ENCODE results near the gene KDR. TPM values are rescaled to one million over a fixed set of nuclear protein-coding genes. Genes with fewer than 3 reads are reported as not detected.

Gene KDR
- total RNA-seq, 1 experiment from 2014 or later = 0.52 TPM

DNA sequence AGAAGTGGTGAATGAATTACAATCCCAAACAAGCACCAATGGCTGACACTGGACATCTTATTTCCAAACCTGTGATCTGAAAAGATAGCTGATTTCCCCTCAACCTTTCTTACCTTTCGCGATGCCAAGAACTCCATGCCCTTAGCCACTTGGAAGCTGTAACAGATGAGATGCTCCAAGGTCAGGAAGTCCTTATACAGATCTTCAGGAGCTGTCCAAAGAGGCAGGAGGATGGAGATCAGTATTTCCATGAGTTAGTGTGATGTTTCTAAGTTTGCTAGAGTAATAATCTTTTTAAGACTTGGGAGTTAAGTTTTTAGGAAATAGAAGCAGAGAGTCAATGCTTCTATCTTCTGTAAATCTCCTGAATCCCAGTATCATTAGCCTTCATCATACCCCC lies 32.9 kb downstream of the KDR start:
- H3K79me2 ChIP-seq (ENCODE audit: insufficient read depth, low read length) = no peaks in the 10 kb centered on the region
- no TSS peak for BruUV-seq (replicated peaks)
- no peak overlapping the region for H3K4me2 ChIP-seq (ENCODE audit: low read length)
- TF ChIP-seq YY1 (IDR thresholded peaks at IDR 0.05; ENCODE audit: extremely low read depth, insufficient replicate concordance, low read depth, low read length) (no peak), EZH2phosphoT487 (IDR thresholded peaks at IDR 0.05; ENCODE audit: borderline replicate concordance) (no peak), ZNF274 (IDR thresholded peaks at IDR 0.05; ENCODE audit: low read depth, low read length) (no peak), EZH2 (IDR thresholded peaks at IDR 0.05) (no peak), EGR1 (IDR thresholded peaks at IDR 0.05; ENCODE audit: low read depth) (no peak), POLR2A (IDR thresholded peaks at IDR 0.05; ENCODE audit: borderline replicate concordance, extremely low read depth, insufficient read depth, insufficient read length) (no peak), JUND (IDR thresholded peaks at IDR 0.05) (no peak), RAD21 (IDR thresholded peaks at IDR 0.05; ENCODE audit: low read depth) (no peak), SRF (IDR thresholded peaks at IDR 0.05; ENCODE audit: low read depth) (no peak), TCF7L2 (IDR thresholded peaks at IDR 0.05; ENCODE audit: borderline replicate concordance, extremely low read depth, insufficient read depth, insufficient read length) (no peak), ELF1 (IDR thresholded peaks at IDR 0.05; ENCODE audit: borderline replicate concordance, low read depth) (no peak)
- TF ChIP-seq, protein P1, sequence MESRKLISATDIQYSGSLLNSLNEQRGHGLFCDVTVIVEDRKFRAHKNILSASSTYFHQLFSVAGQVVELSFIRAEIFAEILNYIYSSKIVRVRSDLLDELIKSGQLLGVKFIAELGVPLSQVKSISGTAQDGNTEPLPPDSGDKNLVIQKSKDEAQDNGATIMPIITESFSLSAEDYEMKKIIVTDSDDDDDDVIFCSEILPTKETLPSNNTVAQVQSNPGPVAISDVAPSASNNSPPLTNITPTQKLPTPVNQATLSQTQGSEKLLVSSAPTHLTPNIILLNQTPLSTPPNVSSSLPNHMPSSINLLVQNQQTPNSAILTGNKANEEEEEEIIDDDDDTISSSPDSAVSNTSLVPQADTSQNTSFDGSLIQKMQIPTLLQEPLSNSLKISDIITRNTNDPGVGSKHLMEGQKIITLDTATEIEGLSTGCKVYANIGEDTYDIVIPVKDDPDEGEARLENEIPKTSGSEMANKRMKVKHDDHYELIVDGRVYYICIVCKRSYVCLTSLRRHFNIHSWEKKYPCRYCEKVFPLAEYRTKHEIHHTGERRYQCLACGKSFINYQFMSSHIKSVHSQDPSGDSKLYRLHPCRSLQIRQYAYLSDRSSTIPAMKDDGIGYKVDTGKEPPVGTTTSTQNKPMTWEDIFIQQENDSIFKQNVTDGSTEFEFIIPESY (IDR thresholded peaks at IDR 0.05; ENCODE audit: extremely low read depth, insufficient replicate concordance, low read length) = no peak
- TF ChIP-seq, protein P2, sequence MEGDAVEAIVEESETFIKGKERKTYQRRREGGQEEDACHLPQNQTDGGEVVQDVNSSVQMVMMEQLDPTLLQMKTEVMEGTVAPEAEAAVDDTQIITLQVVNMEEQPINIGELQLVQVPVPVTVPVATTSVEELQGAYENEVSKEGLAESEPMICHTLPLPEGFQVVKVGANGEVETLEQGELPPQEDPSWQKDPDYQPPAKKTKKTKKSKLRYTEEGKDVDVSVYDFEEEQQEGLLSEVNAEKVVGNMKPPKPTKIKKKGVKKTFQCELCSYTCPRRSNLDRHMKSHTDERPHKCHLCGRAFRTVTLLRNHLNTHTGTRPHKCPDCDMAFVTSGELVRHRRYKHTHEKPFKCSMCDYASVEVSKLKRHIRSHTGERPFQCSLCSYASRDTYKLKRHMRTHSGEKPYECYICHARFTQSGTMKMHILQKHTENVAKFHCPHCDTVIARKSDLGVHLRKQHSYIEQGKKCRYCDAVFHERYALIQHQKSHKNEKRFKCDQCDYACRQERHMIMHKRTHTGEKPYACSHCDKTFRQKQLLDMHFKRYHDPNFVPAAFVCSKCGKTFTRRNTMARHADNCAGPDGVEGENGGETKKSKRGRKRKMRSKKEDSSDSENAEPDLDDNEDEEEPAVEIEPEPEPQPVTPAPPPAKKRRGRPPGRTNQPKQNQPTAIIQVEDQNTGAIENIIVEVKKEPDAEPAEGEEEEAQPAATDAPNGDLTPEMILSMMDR (IDR thresholded peaks at IDR 0.05 in 2 of 3, conservative IDR thresholded peaks at IDR 0.05 in 1 of 3; ENCODE audit: borderline replicate concordance in 1 of 3, insufficient read depth in 1 of 3, low read depth in 2 of 3, low read length in 2 of 3) = no peak
- TF ChIP-seq, protein P3, sequence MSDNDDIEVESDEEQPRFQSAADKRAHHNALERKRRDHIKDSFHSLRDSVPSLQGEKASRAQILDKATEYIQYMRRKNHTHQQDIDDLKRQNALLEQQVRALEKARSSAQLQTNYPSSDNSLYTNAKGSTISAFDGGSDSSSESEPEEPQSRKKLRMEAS (IDR thresholded peaks at IDR 0.05) = no peak
- TF ChIP-seq, protein P4, sequence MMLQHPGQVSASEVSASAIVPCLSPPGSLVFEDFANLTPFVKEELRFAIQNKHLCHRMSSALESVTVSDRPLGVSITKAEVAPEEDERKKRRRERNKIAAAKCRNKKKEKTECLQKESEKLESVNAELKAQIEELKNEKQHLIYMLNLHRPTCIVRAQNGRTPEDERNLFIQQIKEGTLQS (IDR thresholded peaks at IDR 0.05) = no peak
- TF ChIP-seq, protein P5, sequence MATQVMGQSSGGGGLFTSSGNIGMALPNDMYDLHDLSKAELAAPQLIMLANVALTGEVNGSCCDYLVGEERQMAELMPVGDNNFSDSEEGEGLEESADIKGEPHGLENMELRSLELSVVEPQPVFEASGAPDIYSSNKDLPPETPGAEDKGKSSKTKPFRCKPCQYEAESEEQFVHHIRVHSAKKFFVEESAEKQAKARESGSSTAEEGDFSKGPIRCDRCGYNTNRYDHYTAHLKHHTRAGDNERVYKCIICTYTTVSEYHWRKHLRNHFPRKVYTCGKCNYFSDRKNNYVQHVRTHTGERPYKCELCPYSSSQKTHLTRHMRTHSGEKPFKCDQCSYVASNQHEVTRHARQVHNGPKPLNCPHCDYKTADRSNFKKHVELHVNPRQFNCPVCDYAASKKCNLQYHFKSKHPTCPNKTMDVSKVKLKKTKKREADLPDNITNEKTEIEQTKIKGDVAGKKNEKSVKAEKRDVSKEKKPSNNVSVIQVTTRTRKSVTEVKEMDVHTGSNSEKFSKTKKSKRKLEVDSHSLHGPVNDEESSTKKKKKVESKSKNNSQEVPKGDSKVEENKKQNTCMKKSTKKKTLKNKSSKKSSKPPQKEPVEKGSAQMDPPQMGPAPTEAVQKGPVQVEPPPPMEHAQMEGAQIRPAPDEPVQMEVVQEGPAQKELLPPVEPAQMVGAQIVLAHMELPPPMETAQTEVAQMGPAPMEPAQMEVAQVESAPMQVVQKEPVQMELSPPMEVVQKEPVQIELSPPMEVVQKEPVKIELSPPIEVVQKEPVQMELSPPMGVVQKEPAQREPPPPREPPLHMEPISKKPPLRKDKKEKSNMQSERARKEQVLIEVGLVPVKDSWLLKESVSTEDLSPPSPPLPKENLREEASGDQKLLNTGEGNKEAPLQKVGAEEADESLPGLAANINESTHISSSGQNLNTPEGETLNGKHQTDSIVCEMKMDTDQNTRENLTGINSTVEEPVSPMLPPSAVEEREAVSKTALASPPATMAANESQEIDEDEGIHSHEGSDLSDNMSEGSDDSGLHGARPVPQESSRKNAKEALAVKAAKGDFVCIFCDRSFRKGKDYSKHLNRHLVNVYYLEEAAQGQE (IDR thresholded peaks at IDR 0.05; ENCODE audit: low read depth) = no peak
- no peaks in the 10 kb centered on the region for H3K4me1 ChIP-seq (ENCODE audit: control insufficient read depth in 1 of 2, insufficient read depth in 2 of 2, low read length in 2 of 2)
- H3K4me3 ChIP-seq (replicated peaks in 1 of 2; ENCODE audit: low read depth in 1 of 2, low read length in 2 of 2) = no peak overlapping the region
- H2AFZ ChIP-seq (ENCODE audit: low read depth, low read length, poor library complexity, severe bottlenecking) = no peak overlapping the region
- ChIA-PET POLR2A (no interaction called here), CTCF (no interaction called here), RAD21 (ENCODE audit: low non-redundant PET in 1 of 2, low total read pairs in 2 of 2, uncharacterized antibody in 2 of 2, unreplicated experiment in 2 of 2) (no interaction called here)
- H3K36me3 ChIP-seq (ENCODE audit: control insufficient read depth in 1 of 2, insufficient read depth in 2 of 2, low read length in 2 of 2) = no peaks in the 10 kb centered on the region
- intact Hi-C loops (cut with micrococcal nuclease) = no loop called here
- no peak for ATAC-seq
- no peaks in the 10 kb centered on the region for H4K20me1 ChIP-seq (ENCODE audit: insufficient read depth)
- H3K27me3 ChIP-seq (ENCODE audit: insufficient read depth, low read length) = peaks cover 14% of the 10 kb centered on the region; the same call in 1 of the 2 replicates
- H3K9ac ChIP-seq (ENCODE audit: low read length) = no peak overlapping the region
- H3K9me2 ChIP-seq (ENCODE audit: insufficient read depth) = no peaks in the 10 kb centered on the region
- no peaks in the 10 kb centered on the region for H3K9me3 ChIP-seq (ENCODE audit: control insufficient read depth in 1 of 2, insufficient read depth in 1 of 2, low read depth in 1 of 2, low read length in 2 of 2)
- DNase-seq (ENCODE audit: low read depth, low spot score) = no peak
- H3K27ac ChIP-seq (ENCODE audit: low read depth, low read length) = no peak overlapping the region

Measured in HCT116 (cell line).